NCI-H345 treated with DMSO at 0.1 percent for 48 hours (cell line): Measurements from ENCODE around the gene NADSYN1.
"Not testable (repeated sequence)": the region's sequence is repeated elsewhere in the genome, so short reads cannot be mapped to it uniquely, and the experiment has no call there.

Experiments used
- DNase-seq: peaks from one replicate; lab custom pipeline; 2025; ENCODE audit not compliant: unreplicated experiment; lab: John Stamatoyannopoulos, UW

NADSYN1 gene

GRCh38 chr11:71519546-71519945 lies 66.5 kb downstream of the NADSYN1 start:
- no peak for DNase-seq

- no peak for DNase-seq
Measured at GRCh38 chr11:71525188-71525937, 72.4 kb downstream of the NADSYN1 start.

GRCh38 chr11:71525938-71526495 lies 73.0 kb downstream of the NADSYN1 start:
- DNase-seq = no peak

DNA sequence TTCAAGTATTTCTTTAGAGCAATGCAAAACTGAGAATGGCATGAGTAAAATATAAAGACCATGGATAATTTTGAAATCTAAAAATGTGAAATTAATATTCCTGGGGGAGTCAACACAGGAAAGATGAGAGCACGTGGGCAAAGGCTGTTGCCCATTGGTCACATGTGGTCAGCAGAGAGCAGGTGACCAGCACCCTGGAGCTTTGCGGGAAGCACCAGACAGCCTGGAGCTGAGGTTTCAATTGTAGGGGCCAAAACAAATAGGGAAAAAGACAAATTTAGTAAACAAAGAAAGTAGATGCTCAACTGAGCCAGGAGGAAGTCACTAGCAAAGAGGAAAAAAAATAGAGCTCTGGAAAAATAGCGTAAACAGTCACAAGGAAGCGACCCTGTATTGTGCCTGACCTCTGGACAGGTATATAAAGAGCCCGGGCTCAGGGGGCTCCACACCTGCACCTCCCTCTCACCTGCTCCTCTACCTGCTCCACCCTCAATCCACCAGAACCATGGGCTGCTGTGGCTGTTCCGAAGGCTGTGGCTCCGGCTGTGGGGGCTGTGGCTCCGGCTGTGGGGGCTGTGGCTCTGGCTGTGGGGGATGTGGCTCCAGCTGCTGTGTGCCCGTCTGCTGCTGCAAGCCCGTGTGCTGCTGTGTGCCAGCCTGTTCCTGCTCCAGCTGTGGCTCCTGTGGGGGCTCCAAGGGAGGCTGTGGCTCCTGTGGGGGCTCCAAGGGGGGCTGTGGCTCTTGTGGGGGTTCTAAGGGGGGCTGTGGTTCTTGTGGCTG lies 74.0 kb downstream of the NADSYN1 start, which contains the start of gene KRTAP5-7:
Gene KRTAP5-7, plus strand, starts transcription at position 472 of the 780 bp plus-strand sequence. Its CDS starts 34 bp downstream, at position 506.
- not testable (repeated sequence) for DNase-seq

DNA sequence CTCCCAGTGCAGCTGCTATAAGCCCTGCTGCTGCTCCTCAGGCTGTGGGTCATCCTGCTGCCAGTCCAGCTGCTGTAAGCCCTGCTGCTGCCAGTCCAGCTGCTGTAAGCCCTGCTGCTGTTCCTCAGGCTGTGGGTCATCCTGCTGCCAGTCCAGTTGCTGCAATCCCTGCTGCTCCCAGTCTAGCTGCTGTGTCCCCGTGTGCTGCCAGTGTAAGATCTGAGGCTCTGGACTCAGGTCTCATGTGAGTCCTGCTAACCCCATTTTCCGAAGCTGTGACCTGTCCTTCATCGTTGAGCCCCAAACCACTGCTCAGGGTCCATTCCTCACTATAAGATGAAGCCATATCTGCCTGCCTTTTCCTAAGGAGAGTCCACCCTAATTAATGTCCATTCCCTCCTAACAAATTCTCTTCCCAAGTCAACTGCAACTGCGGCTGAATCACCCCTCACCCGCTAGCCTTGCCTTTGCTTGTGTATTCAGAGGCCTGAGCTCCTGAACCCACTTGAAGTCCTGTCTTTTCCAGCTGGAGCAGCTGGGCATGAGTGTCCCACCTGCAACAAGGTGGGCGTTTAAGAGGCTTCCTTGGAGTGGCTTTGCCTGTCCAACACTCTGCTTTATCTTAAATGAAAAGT lies 74.7 kb downstream of the NADSYN1 start:
- no peak for DNase-seq

DNA sequence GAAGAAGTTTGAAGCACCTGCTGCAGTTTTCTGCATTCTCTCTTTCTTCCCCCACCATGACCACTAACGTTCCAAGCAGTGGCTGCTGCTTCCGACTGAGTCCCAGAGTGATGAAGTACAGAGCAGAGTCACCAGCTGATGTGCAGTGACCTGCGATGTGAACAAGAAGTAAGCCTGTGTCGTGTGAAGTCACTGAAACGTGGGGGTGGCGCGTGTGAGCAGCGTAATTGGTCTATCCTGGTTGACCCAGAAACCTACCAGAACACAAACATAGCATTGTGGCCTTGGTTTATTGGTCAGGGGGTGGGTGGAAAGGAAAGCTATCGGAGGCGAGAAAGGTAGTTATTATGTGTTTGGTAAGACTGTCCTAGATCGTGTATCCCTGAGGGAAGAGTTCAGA lies 77.6 kb downstream of the NADSYN1 start:
- no peak for DNase-seq

GRCh38 chr11:71532036-71532610 lies 79.1 kb downstream of the NADSYN1 start:
- no peak for DNase-seq

DNA sequence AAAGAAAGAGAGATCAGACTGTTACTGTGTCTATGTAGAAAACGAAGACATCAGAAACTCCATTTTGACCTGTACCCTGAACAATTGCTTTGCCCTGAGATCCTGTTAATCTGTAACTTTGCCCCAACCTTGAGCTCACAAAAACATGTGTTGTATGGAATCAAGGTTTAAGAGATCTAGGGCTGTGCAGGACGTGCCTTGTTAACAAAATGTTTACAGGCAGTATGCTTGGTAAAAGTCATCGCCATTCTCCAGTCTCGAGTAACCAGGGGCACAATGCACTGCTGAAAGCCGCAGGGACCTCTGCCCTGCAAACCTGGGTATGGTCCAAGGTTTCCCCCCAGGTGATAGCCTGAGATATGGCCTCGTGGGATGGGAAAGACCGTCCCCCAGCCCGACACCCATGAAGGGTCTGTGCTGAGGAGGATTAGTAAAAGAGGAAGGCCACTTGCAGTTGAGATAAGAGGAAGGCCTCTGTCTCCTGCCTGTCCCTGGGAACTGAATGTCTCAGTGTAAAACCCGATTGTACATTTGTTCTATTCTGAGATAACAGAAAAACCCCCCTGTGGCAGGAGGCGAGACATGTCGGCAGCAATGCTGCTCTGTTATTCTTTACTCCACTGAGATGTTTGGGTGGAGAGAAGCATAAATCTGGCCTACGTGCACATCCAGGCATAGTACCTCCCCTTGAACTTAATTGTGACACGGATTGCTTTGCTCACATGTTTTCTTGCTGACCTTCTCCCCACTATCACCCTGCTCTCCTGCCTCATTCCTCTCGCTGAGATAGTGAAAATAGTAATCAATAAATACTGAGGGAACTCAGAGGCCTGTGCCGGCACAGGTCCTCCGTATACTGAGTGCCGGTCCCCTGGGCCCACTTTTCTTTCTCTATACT lies 82.0 kb downstream of the NADSYN1 start:
- not testable (repeated sequence) for DNase-seq

DNA sequence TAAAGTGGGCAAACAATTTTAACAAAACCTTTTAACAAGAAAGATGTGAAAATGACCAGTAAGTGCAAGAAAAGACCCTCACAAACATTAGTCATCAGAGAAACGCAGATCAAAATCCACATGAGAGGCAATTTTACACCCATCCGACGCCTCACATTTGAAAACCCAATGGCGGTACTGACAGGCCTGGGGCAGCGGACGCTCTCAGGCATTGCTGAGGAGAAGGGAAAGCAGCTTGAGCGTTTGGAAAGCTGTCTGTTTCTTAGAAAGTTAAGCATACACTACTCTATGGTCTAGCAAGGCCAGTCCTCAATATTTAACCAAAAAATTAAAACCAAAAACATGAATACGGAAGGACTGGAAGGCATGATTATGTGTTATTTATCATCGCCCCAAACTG lies 82.8 kb downstream of the NADSYN1 start:
- DNase-seq = no peak

DNA sequence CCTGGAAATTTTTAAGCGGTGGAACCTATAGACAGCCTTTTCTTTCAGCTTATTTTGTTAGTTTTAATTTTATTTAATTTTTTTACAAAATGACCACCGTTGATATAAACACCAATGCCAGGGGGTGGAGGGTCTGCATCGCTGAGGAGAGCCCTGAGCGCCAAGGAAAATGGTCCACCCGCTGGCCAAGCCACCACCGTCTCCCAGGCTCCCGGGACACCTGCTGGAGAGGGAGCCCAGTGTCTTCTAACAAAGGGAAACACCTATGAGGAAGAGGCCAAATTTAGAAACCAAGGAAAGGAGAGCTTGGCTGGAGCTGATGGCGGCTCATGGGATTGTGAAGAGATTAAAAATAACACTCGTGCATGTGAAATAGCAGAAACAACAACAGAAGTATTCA lies 84.5 kb downstream of the NADSYN1 start:
- peak; percentile 8 for DNase-seq

DNA sequence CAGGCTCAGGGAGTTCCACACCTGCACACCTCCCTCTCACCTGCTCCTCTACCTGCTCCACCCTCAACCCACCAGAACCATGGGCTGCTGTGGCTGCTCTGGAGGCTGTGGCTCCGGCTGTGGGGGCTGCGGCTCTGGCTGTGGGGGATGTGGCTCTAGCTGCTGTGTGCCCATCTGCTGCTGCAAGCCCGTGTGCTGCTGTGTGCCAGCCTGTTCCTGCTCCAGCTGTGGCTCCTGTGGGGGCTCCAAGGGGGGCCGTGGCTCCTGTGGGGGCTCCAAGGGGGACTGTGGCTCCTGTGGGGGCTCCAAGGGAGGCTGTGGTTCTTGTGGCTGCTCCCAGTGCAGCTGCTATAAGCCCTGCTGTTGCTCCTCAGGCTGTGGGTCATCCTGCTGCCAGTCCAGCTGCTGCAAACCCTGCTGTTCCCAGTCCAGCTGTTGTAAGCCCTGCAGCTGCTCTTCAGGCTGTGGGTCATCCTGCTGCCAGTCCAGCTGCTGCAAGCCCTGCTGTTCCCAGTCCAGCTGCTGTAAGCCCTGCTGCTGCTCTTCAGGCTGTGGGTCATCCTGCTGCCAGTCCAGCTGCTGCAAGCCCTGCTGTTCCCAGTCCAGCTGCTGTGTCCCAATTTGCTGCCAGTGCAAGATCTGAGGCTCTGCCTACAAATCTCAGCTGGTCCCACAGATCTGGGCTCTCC lies 85.1 kb downstream of the NADSYN1 start, which contains the start of gene KRTAP5-8:
Gene KRTAP5-8, plus strand, starts transcription at position 49 of the 689 bp plus-strand sequence. Its CDS starts 31 bp downstream, at position 80.
- DNase-seq = not testable (repeated sequence)

GRCh38 chr11:71538666-71538990 lies 85.6 kb downstream of the NADSYN1 start:
- no peak for DNase-seq

GRCh38 chr11:71539017-71539416 lies 86.0 kb downstream of the NADSYN1 start:
- no peak for DNase-seq

GRCh38 chr11:71539971-71540370 lies 87.0 kb downstream of the NADSYN1 start:
- not testable (repeated sequence) for DNase-seq

GRCh38 chr11:71540521-71541304 lies 87.7 kb downstream of the NADSYN1 start:
- DNase-seq = not testable (repeated sequence)

GRCh38 chr11:71542382-71542781 lies 89.4 kb downstream of the NADSYN1 start:
- DNase-seq = no peak

DNA sequence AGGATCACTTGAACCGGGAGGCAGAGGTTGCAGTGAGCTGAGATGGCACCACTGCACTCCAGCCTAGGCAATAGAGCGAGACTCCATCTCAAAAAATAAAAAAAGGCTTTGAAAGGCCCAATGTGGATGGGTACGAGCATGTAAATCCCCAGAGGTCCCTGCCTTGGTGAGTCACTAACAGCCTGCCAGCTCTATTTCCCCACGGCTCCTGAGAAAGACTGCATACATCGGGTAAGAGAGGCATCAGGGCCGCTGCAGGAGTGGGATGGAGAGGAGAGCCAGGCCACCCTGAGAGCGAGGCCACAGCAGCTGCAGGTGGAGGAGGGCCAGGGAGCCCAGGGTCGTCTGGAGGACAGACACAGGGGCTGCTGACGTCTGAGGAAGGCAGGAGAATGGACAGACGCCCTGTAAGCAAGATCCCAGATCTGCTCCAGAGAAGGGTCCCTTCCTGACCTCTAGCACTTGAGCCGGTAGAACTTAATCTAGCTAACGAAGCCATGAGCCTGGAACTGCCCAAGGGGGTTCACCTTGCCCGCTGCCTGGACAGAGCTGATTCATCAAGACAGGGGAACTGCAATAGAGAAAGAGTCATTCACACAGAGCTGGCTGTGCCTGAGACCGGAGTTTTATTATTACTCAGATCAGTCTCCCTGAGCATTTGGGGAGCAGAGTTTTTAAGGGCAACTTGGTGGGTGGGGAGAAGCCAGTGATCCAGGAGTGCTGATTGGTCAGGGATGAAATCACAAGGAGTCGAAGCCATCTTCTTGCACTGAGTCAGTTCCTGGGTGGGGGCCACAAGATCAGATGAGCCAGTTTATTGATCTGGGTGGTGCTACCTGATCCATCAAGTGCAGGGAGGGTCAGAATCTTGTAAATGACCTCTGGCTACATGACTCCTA lies 90.1 kb downstream of the NADSYN1 start:
- DNase-seq = no peak

DNA sequence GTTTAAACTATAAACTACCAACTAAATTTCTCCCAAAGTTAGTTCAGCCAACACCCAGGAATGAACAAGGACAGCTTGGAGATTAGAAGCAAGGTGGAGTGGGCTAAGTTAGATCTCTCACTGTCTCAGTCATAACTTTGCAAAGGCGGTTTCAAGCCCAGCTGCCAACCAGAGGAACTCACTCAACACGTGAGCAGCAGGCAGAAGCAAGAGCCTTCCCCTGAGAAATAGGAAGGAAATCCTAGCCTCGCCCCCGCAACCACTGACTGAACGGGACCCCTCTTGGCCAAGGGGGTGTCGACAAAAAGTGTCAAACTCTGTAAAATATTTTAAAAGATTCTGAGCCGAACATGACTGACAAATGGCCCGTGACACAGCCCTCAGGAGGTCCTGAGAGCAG lies 90.9 kb downstream of the NADSYN1 start:
- DNase-seq = no peak
